NCI-H345 treated with DMSO at 0.1 percent for 48 hours (cell line): ENCODE results near the gene SETD6.

Experiments used
- DNase-seq: peaks from one replicate; lab custom pipeline; 2025; ENCODE audit not compliant: unreplicated experiment; lab: John Stamatoyannopoulos, UW

The SETD6 gene

DNA sequence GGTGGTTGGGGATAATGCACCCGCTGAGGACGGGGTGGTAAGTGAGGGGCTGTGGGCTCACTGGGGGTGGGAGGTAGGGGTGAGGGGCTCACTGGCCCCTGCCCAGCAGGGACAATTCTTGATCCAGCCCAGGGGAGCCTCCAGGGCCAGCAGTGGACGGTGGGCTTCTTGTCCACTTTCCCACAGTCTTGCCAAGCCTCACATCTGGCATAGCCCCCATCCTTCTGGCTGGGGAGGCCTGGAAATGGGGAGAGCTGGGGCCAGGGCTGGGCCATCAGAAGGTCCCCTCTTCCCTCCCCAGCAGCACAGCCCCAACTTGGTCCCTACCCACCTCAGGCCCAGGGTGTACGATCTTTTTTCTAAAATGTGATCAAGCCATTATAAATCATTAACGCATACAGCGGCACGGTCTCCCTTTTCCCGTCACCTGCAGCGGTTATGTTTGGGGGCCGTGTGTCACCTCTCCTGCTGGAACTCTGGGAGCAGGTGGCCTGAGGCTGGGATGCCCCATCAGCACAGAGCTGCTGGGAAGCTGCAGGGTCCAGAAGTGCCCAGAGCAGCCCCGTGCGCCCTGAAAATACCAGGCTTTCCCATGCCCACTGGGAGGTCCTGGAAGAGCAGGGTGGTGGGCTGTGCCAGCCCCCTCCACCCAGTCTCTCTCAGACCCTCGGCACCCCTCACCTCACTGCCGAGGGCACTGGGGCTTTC lies 7.2 kb upstream of the SETD6 start:
- DNase-seq = no peak

DNA sequence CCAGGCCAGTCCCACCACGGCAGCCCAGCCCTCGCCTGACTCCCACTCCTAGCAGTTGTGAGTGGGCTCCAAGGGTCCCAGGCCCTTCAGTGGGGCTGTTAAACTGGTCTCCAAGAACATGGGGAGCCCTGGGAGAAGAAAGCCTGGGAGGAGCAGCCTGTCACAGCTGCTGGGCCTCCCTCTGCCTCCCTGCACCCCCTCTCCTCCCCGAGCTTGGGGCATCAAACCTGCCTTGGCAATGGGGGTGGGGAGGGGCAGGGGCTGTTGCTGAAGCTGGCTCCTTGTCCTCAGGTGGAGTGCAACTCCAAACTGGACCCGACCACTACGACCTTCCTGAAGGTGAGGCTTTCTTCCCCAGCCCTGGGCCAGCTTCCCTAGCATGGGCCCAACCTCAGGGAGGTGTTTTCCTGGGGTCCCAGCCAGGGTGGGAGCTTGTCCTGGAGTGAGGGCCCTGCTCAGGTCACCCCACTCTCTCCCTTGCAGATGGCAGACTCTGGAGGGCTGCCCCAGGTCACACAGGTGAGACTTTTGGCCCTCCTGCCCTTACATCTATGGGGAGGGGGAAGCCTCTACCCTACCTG lies 6.6 kb upstream of the SETD6 start:
- no peak for DNase-seq

DNA sequence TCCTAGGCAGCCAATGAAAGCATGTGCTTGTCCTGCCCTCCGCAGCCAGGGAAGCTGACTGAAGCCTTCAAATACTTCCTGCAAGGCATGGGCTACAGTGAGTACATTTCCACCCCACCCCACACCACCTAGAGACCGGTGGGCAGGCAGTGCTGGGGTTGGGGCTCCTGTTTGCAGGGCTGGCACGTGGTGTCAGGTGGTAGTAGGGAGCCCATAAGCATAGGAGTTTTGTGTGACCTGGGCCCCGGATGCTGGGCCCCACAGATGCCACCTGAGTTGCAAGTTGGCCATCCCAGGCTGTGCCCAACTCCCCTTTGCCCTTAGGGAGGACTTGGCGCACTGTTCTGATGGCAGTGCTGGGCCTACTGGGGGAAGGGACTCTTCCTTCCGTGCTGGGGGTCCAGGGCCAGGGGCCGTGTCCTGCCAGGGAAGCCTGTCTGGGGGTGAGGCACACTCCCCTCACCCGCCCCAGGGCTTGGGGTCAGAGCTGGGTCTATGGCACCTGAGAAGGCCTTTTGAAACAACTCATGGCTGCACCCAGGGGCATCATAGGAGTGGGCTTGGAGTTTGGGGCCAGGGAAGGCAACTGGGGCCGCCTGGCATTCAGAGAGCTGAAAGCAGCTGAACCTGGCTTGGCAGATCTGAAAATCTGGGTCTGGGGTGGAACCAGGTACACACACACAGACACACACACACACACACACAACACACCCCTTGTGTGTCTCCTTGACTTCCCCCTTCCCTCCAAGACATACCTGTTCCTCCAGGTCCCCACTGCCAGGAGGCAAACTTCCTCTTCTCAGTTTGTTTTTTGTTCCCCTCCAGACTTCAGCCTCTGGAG lies 5.8 kb upstream of the SETD6 start:
- no peak for DNase-seq

DNA sequence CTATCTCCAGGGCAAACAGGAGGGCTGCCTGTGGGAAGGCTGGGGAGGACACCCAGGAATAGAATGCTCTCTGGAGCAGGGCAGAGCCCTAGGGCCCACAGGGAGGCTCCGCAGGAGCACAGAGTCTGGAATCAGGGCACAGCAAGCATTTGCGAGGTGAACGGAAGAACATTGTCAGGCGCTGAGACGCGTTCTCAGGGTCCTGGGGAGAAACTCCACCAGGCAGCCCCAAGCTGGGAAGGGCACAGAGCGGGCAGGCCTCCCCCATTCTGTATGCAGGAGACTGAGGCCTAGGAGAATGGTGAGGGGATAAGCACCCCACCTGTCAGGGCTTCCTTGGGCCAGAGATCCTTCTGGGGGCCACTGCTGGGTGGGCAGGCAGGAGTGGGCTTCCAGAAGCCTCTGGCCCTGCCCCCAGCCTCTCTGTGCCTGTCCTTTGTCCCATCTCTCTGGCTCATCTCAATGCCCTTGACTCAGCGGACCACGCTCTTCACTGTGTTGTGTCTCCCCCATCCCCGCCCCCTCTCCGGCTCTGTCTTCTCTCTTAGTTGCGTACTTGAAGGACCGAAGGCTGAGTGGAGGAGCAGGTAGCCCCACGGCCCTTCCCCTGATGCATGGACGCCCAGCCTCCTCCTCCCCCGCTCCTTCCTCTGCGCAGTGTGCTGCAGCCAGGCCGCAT lies 5.1 kb upstream of the SETD6 start:
- no peak for DNase-seq

DNA sequence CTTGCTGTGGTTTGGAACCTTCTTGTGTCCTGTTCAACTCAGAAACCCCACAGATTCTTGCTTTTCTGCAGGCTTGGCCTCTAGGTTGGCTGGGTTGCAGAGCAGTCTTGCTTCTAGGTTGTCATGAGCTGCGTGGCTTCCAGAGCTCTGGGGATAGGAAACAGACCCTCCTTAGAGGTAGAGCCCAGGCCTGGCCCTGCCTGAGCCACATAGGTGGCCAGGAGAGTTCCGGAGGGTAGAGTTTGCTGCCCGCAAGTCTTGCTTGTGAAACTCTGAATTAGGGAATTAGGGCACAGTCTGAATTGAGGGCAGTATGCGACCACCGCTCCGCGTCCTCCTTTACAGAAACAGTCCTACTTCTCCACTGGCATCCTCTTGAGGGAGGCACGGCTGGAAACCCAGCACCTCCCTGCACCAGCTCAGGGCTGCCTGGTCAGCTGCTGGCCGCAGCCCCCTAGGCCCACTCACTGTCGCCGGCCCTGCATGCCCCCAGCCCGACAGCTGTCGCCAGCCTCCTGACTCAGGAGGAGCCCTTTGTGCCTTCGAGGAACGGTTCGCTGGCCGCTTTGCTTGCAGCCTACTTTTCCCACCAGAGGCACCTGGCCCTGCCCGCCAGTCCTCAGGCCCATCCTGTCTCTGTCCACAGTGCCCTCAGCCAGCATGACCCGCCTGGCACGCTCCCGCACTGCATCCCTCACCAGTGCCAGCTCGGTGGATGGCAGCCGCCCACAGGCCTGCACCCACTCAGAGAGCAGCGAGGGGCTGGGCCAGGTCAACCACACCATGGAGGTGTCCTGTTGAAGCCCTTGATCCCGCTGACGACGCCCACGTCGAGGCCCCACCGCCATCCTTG lies 4.3 kb upstream of the SETD6 start:
- DNase-seq = no peak

DNA sequence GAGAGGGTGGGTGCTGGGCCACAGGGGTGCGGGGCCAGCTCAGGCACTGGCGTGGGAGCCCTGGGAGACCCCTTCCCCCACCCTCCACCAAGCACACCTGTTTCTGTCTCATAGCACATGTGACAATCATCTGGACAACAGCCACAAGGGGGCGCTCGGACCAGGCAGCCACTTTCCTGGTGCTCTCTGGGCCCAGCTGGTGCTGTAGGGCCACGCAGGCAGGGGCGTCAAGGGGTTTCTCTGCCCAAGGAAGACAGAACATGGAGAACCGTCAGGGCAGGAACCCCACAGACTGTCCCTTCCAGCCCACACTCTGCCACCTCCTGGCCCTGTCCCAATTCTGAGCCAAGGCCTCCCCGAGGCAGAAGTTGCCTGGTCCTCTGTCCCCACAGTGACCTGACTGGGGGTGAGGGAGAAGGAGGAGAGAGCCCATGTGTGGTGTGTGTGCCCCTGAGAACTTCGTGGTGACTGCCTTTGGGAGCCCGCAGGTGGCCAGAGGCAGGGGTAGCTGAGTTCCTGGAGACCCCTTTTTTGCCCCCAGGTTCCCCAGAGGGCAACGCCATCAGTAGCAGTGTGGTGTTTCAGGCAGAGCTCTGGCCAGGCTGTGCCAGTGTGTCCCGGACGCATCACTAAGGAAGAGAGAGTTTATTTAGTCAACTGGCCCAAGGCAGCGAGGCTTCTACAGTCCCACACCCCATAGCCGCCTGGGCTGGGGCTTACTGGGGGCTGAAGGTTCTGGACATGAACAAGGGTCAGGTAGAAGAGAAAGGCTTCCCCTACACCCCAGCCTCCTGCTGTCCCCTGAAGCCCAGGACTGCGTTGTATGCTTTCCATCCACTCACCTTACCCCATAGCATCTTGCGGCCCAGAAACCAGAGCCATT lies 3.1 kb upstream of the SETD6 start:
- peak; percentile 16 for DNase-seq

DNA sequence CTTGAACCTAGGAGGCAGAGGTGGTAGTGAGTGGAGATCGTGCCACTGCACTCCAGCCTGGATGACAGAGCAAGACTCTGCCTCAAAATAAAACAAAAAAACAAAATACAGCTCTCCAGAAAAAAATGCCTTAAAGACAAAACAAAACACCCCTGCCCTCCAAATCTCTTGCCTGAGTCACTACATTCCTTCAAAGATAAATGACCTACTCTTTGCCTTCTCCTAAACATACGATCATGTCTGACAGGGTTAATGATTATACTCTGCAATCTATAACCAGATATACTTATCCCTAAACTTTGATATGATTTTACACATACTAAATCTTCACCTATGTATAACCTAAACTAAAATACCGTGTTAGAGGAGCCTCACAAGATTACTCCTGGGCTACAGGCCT lies 1.4 kb upstream of the SETD6 start:
- DNase-seq = no peak

DNA sequence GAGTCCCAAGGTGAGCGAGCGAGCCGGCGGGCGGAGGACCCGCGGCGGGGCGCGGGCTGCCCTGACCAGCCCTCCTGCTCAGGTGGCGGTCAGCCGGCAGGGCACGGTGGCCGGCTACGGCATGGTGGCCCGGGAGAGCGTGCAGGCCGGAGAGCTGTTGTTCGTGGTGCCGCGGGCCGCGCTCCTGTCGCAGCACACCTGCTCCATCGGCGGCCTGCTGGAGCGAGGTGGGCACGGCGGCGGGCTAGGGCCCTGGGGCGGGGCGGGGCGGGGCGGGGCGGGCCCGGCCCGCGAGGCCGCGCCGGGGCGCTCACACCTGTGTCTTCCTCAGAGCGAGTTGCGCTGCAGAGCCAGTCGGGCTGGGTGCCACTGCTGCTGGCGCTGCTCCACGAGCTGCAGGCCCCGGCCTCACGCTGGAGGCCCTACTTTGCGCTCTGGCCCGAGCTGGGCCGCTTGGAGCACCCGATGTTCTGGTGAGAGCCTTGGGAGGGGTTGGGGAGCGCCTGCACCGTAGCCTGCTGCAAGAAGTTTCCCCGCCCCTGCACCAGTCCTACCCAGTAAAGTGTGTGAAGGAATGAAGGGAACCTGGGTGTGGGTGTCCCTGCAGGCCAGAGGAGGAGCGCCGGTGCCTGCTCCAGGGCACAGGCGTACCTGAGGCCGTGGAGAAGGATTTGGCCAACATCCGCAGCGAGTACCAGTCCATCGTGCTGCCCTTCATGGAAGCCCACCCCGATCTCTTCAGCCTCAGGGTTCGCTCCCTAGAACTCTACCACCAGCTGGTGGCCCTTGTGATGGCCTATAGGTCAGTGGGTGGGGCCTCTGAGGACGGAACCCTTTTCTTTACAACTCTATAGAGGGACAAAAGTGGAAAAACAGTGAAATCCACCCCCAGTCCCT lies 802 bp downstream of the SETD6 start:
- DNase-seq = peak; percentile 9

DNA sequence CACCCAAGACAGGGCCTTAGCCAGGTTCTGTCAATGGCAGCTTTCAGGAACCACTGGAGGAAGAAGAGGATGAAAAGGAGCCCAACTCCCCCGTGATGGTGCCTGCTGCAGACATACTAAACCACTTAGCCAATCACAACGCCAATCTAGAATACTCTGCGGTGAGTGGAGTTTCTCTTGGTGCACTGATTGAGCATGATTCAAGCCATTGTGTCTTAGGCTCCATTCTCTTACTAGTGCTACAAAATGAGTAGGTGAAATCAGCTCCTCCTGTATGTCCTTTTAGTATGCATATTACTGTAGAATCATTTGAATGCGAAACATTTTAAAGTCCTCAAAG lies 1.4 kb downstream of the SETD6 start:
- no peak for DNase-seq

DNA sequence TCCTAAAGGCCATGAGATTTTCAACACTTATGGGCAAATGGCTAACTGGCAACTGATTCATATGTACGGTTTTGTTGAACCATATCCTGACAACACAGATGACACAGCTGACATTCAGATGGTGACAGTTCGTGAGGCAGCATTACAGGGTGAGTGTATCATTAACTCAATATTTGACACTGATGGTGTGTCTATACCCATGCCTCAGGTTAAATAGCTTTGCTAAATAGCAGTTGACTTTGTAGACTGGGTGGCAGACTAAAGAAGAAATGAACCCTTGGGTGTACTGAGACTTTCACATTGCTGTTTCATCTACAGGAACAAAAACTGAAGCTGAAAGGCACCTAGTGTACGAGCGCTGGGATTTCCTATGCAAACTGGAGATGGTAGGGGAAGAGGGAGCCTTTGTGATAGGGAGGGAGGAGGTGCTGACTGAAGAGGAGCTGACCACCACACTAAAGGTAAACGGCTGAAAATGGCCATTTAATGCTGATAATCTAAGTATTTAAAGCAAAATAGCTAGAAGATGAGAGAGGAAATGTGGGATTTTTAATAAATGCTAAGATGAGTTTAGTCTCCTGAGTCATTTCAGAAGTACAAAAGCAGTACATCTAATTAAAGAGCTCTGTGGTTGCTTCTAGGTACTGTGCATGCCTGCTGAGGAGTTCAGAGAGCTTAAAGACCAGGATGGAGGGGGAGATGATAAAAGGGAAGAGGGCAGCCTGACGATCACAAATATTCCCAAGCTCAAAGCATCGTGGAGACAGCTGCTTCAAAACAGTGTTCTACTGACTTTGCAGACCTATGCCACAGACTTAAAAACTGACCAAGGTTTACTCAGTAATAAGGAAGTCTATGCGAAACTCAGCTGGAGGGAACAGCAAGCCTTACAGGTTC lies 3.0 kb downstream of the SETD6 start:
- DNase-seq = no peak

DNA sequence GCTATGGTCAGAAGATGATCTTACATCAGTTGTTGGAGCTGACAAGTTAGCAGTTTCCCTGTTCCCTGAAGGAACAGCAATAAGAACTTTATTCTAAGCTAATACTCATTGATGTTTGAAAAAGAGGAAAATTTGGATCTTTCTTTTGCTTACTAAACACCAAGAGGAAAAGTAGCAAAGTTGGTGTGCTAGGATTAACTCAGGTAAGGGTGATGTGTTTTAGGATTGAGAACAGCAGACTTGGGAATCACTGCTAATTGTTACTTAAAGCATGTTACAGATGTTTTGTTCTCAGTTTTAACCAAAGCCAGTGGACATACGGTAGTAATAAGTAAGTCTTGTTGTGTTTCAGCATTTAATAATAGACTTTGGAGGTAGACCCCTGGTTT lies 3.7 kb downstream of the SETD6 start:
- no peak for DNase-seq

DNA sequence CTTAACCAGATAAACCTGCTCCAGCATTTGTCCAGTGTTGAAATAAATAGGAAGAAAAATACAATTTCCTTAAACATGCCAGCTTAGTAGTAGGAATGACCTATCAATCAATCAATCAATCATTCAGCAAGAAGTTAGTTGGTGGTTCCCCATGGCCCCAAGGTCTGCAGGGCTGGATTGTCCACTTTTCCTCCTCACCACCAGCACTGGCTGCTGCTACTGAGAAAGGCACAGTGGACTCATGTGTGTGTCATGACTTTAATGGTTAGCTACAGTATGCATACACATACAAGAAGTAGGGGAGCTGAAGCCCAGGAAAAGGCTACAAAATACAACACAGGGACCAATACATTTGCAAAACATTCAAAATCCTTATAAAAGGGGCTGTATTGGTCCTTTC lies 4.4 kb downstream of the SETD6 start:
- no peak for DNase-seq

DNA sequence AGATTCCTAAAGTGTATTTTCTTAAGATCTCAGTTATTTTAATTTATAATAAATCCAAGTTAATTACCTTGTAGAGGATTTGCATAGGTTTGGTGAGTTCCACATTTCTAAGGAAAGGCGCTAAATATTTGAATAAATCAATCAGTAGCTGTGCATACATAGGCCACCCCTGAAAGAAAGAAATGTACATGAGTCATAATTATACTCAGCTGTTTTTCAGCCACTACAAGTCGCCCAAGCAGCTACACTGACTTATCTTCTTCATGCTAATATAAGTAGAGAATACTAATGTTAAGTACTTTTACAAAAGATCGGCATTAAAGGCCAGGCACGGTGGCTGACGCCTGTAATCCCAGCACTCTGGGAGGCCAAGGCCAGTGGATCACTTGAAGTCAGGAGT lies 14.9 kb downstream of the SETD6 start:
- no peak for DNase-seq

DNA sequence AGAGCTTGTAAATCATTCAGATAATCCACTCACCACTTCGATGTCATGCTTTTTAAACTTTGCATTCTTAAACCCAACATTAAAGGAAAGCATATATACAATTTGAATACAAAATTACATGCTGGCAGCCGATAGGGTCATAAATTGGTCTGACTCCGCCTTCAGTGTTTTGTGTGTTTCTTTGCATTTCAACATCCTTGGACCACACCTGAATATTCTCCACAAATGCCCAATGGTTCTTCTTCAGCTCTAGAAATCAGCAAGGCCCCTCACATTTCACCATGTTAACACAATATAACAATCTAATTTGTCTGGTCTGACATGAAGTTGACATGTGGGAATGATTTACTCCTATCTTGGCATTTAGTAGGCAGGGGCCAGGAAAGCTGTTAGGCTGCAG lies 17.1 kb downstream of the SETD6 start:
- no peak for DNase-seq

DNA sequence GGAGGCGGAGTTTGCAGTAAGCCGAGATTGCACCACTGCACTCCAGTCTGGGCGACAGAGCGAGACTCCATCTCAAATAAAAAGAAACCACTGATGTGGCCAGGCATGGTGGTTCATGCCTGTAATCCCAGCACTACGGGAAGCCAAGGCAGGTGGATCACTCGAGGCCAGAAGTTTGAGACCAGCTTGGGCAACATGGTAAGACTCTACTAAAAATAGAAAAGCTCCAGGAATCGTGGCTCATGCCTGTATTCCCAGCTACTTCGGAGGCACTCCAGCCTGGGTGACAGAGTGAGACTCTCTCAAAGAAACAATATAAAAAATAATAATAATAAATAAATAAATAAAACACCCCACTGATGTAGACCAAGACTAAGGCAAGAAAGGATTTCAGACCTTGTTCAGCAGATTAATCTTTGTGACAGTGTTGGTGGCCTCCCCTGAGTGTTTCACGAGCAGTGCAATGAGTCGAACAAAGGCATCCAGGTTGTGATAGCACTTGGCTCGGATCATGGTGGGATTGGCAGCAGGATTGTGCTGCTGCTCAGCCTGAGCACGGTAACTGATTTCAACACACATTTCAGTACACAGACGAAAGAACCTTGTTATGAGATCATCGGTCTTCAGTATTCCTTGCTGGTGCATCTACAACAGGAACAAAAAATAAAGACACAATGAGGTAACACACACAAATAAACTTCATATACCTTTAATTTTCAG lies 18.6 kb downstream of the SETD6 start:
- no peak for DNase-seq

DNA sequence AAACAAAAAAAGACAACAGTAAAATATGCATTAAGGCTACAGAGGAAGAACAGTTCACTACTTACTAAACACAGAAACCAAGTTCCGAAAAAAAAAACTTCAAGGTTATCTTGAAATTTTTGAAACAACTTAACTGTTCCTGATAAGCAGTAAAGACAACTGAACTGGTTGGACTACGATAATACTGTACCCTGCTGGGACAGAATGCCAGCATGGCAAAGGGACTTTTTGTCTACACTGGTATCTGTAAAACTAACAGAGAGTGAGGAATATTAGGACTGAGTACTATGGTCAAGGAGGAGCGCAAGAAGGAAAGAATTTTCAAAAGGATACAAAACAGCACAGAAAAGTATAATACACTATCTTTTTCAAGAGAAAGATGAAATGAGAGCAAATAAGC lies 19.8 kb downstream of the SETD6 start:
- no peak for DNase-seq

DNA sequence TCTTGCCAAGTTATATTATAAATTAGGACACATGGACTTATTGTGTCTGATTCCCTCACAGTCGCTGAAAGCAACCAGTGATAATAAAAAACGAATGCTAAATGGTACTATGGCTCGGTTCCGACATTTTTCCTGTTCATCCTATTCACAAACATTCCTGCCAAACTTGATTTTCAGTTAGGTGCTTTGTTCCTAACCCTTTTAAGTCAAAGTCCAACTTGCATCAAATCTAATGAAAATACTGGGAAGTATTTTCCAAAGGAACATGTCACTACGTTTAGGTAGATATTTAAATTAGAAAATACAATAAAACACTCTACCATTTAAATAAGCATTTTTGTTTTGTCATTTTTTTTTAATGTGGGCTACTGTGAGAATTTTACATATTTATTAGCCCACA lies 21.0 kb downstream of the SETD6 start:
- no peak for DNase-seq
